ENCODE results near the gene LPIN3.

Gene LPIN3

GRCh38 chr20:41329435-41330342 lies 10.9 kb upstream of the LPIN3 start:
- no peak for TF ChIP-seq CTCF (IDR thresholded peaks at IDR 0.05)
- peaks cover 14% of the 10 kb centered on the region for H3K27me3 Mint-ChIP-seq (ENCODE audit: low read depth, poor library complexity)
- no peaks in the 10 kb centered on the region for H3K36me3 Mint-ChIP-seq (ENCODE audit: low read depth)
- H3K4me1 Mint-ChIP-seq: peaks cover 22% of the 10 kb centered on the region
- H3K4me3 Mint-ChIP-seq: no peak overlapping the region
- no peak for DNase-seq
- no peaks in the 10 kb centered on the region for H3K9me3 Mint-ChIP-seq
- H3K27ac Mint-ChIP-seq: peak overlapping the region; percentile 25

DNA sequence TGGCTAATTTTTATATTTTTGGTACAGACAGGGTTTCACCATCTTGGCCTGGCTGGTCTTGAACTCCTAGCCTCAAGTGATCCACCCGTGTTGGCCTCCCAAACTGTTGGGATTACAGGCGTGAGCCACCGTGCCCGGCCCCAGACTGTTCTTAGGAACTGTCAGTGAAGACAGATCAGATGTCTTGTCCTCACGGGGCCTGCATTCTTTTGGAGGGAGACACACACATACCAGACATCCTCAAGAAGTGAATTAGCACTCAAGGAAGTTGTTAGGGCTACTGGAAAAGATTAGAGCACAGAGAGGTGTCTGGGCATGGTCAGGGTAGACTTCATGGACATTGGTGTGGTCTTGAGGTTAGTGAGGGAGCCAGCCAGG lies 10.3 kb upstream of the LPIN3 start:
- DNase-seq: no peak
- TF ChIP-seq CTCF (IDR thresholded peaks at IDR 0.05): no peak
- Mint-ChIP-seq H3K9me3 (no peaks in the 10 kb centered on the region), H3K4me3 (no peak overlapping the region), H3K4me1 (peaks cover 23% of the 10 kb centered on the region), H3K36me3 (ENCODE audit: low read depth) (no peaks in the 10 kb centered on the region), H3K27ac (no peak overlapping the region), H3K27me3 (ENCODE audit: low read depth, poor library complexity) (peaks cover 17% of the 10 kb centered on the region)

DNA sequence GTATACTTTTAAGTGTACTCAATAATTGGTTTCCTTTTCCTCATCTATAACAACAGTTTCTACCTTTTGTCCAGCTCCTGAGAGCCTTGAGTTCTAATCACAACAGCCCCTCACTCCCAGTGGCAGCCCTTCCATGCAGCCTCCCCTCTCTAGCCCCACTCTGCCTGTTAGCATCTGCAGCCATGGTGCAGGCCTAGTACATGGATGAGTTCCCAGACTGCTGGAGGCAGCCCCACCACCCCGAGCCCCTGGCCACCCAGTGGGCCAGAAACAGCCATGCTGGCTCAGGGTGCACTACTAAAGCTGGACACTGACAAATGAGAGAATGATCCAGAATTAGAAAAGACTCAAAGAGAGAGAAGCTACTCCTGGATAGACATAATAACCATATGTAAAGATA lies 9.7 kb upstream of the LPIN3 start:
- no peak for DNase-seq
- Mint-ChIP-seq H3K9me3 (no peaks in the 10 kb centered on the region), H3K36me3 (ENCODE audit: low read depth) (no peaks in the 10 kb centered on the region), H3K27ac (no peak overlapping the region), H3K27me3 (ENCODE audit: low read depth, poor library complexity) (peaks cover 20% of the 10 kb centered on the region), H3K4me1 (peaks cover 27% of the 10 kb centered on the region), H3K4me3 (no peak overlapping the region)
- no peak for TF ChIP-seq CTCF (IDR thresholded peaks at IDR 0.05)

- no peak for DNase-seq
- Mint-ChIP-seq H3K4me1 (peaks cover 25% of the 10 kb centered on the region), H3K9me3 (no peaks in the 10 kb centered on the region), H3K27me3 (ENCODE audit: low read depth, poor library complexity) (peaks cover 20% of the 10 kb centered on the region), H3K4me3 (no peak overlapping the region), H3K27ac (no peak overlapping the region), H3K36me3 (ENCODE audit: low read depth) (no peaks in the 10 kb centered on the region)
- no peak for TF ChIP-seq CTCF (IDR thresholded peaks at IDR 0.05)
These were observed 8.9 kb upstream of the LPIN3 start for GRCh38 chr20:41331731-41332130.

DNA sequence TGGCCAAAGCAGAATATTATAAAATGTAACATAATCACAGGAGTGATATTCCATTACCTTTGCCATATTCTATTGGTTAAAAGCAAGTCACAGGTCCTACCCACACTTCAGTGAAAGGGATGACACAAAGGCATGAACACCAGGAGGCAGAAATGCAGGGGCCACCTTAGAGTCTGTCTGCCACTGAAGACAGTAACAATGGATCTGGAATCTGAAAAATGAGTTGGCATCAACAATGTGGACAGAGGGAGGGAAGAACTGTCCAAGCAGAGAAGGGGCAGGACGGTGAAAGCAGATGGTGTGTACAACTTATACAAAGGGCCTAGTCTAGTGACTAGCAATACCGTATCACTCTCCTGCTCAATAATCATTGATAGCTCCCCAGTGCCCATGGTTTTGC lies 6.6 kb upstream of the LPIN3 start:
- no peak overlapping the region for H3K27ac Mint-ChIP-seq
- H3K4me3 Mint-ChIP-seq: no peak overlapping the region
- H3K27me3 Mint-ChIP-seq (ENCODE audit: low read depth, poor library complexity): peaks cover 25% of the 10 kb centered on the region
- H3K4me1 Mint-ChIP-seq: peaks cover 24% of the 10 kb centered on the region
- no peak for TF ChIP-seq CTCF (IDR thresholded peaks at IDR 0.05)
- no peaks in the 10 kb centered on the region for H3K36me3 Mint-ChIP-seq (ENCODE audit: low read depth)
- H3K9me3 Mint-ChIP-seq: no peaks in the 10 kb centered on the region
- DNase-seq: no peak
